ENCODE measurements around the gene CCDC81. TPM values are rescaled to one million over a fixed set of nuclear protein-coding genes. Genes with fewer than 3 reads are reported as not detected.

Gene CCDC81
- total and polyA plus RNA-seq, 9 of the 15 experiments (the other 6 are each of a cell fraction or from before 2014, with no cell fraction given) = 0.16 to 1.0 (median 0.41) TPM

DNA sequence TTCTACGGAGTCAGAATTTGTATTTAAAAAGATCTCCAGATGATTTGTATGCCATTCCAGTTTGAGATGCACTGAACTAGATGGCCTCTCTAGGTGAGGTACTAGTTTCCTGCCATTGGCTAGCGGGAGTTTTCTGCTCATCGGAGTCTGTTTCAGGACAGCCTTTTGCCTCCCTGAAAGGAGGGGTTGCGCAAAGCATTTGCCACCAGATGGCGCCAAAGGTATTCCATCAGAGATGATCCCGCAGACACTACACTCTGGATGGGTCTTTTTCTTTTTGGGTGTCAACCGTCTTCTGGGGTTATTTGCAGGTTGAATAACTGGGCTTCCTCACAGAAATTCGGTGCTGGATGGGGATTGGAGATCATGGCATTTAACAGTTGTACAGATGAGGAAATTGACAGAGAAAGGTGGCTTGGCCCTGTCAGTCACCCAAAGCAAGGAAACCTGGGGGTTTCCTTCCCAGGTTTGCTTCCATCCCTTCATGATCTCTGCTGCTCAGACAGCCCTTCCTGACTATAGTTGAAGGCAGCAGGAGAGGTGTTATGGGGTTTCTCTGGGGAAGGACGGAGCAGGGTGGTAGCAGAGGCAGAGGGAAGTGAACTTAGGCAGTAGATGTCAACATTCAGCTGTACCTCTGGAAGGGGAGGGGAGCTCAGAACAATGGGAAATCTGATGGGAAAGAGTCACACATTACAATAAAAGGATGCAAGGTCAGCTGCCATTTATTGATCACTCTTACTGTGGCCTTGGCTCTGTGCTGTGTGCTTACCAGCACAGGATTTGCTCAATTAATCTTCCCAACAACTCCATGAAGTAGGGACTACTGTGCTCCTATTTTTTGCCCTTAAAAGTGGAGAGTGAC is 81.6 kb downstream of the CCDC81 start (continued):
- no peak for TF ChIP-seq ZNF449 (CRISPR knock-in tag; IDR thresholded peaks at IDR 0.05)

DNA sequence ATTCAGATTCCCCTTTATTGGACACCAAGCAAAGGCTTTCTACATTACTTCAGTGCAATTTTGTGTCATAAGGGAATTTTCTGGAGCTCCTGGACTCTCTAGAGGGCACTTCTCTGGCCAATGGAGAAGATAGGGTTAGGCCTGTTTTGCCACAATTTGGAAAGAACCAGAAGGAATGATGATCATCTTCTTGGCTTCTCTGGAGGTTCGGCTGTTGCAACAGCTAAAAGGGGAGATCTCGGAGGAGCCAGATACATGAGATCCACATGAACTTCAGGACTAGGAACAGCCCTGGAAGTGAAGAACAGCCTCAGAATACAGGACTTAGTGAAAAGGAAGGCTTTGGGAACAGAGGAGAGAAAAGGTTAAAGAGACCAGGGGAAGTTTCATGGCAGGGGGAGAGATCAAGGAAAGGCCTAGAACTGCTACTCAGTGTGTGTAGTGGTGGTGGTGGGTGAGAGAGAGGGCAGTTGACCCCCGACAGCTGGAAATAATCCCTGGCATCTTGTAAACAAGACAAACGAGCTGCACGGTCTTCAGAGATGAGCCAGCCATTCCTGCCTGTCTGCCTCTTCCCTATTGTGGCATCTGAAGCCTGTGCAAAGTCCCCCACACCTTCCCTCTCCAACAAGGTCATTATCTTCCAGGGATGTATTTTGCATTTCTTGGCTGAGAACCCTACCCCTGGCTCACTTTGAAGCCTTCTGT is 83.8 kb downstream of the CCDC81 start:
- no peak overlapping the region for H2AFZ ChIP-seq (ENCODE audit: low read depth, low read length)
- ChIA-PET CTCF (ENCODE audit: low intra/inter-chr PET ratio) (no interaction called here), POLR2A (no interaction called here)
- FAIRE-seq (no peak), DNase-seq (ENCODE audit: extremely low read depth in 1 of 4, low spot score in 3 of 4) (no peak), ATAC-seq (no peak)
- H3K9me1 ChIP-seq (ENCODE audit: control insufficient read depth, insufficient read depth, low read length) = no peaks in the 10 kb centered on the region
- WGBS (ENCODE audit: insufficient coverage, low coverage, missing lambda C conversion rate) = 5% methylated on average over 5 of the region's 5 CpGs
- peaks cover 0 to 4% of the 10 kb centered on the region in 2 experiments; a peak in 2 of 5 replicates for H3K27me3 ChIP-seq (ENCODE audit: control insufficient read depth in 2 of 2, insufficient read depth in 2 of 2, low read length in 2 of 2)
- no peak overlapping the region for H3K27ac ChIP-seq (ENCODE audit: extremely low read depth, low read depth, low read length)
- intact Hi-C loops (cut with micrococcal nuclease) = loop anchor here (5.0 kb wide), 1 partner anchor 289 kb away; no protein-coding TSS in a partner anchor
- no peaks in the 10 kb centered on the region for H3K36me3 ChIP-seq (ENCODE audit: control insufficient read depth, insufficient read depth, low read length)
- TF ChIP-seq ZNF77 (CRISPR knock-in tag; IDR thresholded peaks at IDR 0.05) (no peak), SLC30A9 (CRISPR knock-in tag; IDR thresholded peaks at IDR 0.05) (no peak), TBP (optimal IDR thresholded peaks at IDR 0.05; ENCODE audit: low read depth, low read length) (no peak), MBD2 (IDR thresholded peaks at IDR 0.05; ENCODE audit: borderline replicate concordance, low read depth) (no peak)
- H3K9ac ChIP-seq (ENCODE audit: insufficient read depth in 1 of 2, low read depth in 2 of 2, low read length in 2 of 2) = no peak overlapping the region
- H3K4me2 ChIP-seq (ENCODE audit: insufficient read depth, low read length) = no peak overlapping the region
- no peaks in the 10 kb centered on the region for H3K79me2 ChIP-seq (ENCODE audit: control insufficient read depth, insufficient read depth, low read length)
- BruUV-seq (replicated peaks) = no TSS peak
- H3K9me3 ChIP-seq (replicated peaks; ENCODE audit: control insufficient read depth, insufficient read depth, low read depth, low read length) = no peaks in the 10 kb centered on the region
- 0 out of 2 replicates have a peak, but pooled peaks cover 4% of the 10 kb centered on the region for H4K20me1 ChIP-seq (replicated peaks; ENCODE audit: control insufficient read depth, insufficient read depth, low read length)
- in situ Hi-C loops (cut with MboI) = loop anchor here (5.0 to 10.0 kb wide), 3 partner anchors 114 to 966 kb away; no protein-coding TSS in a partner anchor
- H3K4me3 ChIP-seq = no peak overlapping the region
- H3K4me1 ChIP-seq (replicated peaks in 1 of 2; ENCODE audit: control insufficient read depth in 2 of 2, insufficient read depth in 2 of 2, low read length in 2 of 2) = no peaks in the 10 kb centered on the region
